ENCODE results near the gene TAF1C.

The TAF1C gene

DNA sequence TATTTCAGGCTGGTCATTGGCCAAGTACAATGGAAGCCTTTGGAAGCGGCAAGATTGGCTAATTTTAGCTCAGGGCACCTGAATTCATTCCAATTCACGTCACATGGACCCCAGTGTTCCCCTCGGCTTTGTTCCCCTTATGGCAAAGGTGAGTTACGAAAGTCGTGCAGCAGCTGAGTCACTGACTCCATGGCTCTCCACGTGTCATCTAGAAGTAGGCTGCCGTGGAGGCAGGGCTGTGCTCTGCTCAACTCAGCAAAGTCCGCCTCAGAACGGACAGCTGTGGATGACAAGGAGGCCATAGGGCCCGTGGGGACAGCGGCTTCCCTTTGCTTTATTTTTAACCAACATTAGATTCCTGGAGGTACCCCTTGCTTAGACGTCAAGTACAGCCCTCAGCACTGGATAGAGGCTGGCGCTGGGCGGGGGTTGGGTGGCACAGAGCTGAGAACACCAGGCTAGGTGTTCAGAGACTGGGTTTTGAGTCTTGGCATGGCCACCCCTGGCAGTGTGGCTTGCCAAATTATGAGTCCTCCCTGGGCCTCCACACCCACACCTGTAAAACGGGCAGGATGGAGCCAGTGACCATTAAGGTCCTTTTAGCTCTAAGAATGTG lies 27.7 kb upstream of the TAF1C start:
- Histone ChIP-seq H3K4me1 (ENCODE audit: insufficient read depth, low read length, poor library complexity, severe bottlenecking) (no peaks in the 10 kb centered on the region), H3K36me3 (ENCODE audit: insufficient read depth, low read length) (no peaks in the 10 kb centered on the region), H2AFZ (ENCODE audit: low read length) (no peak overlapping the region), H3K9me2 (replicated peaks; ENCODE audit: low read depth, low read length) (no peaks in the 10 kb centered on the region), H3K9ac (ENCODE audit: low read depth, low read length, poor library complexity, severe bottlenecking) (no peak overlapping the region), H3K79me2 (ENCODE audit: insufficient read depth, low read length) (no peaks in the 10 kb centered on the region), H3F3A (ENCODE audit: low read depth) (no peaks in the 10 kb centered on the region), H3K4me3 (ENCODE audit: low read length, poor library complexity, severe bottlenecking) (no peak overlapping the region), H3K27me3 (ENCODE audit: insufficient read depth, low read length, poor library complexity, severe bottlenecking) (no peaks in the 10 kb centered on the region), H3K9me3 (ENCODE audit: insufficient read depth, low read depth, low read length) (no peaks in the 10 kb centered on the region), H4K20me1 (ENCODE audit: insufficient read depth, low read length, poor library complexity, severe bottlenecking) (no peaks in the 10 kb centered on the region), H3K4me2 (ENCODE audit: low read depth, low read length, poor library complexity, severe bottlenecking) (no peak overlapping the region)
- TF ChIP-seq, protein P1, sequence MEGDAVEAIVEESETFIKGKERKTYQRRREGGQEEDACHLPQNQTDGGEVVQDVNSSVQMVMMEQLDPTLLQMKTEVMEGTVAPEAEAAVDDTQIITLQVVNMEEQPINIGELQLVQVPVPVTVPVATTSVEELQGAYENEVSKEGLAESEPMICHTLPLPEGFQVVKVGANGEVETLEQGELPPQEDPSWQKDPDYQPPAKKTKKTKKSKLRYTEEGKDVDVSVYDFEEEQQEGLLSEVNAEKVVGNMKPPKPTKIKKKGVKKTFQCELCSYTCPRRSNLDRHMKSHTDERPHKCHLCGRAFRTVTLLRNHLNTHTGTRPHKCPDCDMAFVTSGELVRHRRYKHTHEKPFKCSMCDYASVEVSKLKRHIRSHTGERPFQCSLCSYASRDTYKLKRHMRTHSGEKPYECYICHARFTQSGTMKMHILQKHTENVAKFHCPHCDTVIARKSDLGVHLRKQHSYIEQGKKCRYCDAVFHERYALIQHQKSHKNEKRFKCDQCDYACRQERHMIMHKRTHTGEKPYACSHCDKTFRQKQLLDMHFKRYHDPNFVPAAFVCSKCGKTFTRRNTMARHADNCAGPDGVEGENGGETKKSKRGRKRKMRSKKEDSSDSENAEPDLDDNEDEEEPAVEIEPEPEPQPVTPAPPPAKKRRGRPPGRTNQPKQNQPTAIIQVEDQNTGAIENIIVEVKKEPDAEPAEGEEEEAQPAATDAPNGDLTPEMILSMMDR (conservative IDR thresholded peaks at IDR 0.05; ENCODE audit: low read length): no peak

DNA sequence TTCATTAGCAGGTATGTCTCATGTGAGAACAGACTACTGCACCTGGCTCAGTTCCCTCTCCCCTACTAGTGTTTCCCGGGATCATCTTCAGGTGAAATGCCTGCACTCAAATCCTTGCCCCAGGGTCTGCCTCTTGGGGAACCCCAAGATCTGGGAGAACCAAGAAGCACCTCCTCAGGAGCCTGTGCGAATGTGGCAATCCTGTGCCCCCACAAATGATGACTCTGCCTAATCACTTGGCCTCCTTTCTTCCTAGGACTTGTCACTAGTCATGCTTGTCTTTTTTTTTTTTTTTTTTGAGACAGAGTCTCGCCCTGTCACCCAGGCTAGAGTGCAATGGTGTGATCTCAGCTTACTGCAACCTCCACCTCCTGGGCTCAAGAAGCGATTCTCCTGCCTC lies 25.8 kb upstream of the TAF1C start:
- H3K27me3 ChIP-seq (ENCODE audit: insufficient read depth, low read length, poor library complexity, severe bottlenecking): no peaks in the 10 kb centered on the region
- no peaks in the 10 kb centered on the region for H3K9me3 ChIP-seq (ENCODE audit: insufficient read depth, low read depth, low read length)
- no peaks in the 10 kb centered on the region for H4K20me1 ChIP-seq (ENCODE audit: insufficient read depth, low read length, poor library complexity, severe bottlenecking)
- no peak overlapping the region for H2AFZ ChIP-seq (ENCODE audit: low read length)
- H3K4me2 ChIP-seq (ENCODE audit: low read depth, low read length, poor library complexity, severe bottlenecking): no peak overlapping the region
- no peaks in the 10 kb centered on the region for H3K36me3 ChIP-seq (ENCODE audit: insufficient read depth, low read length)
- TF ChIP-seq, protein P1 (conservative IDR thresholded peaks at IDR 0.05; ENCODE audit: low read length): no peak
- no peak for TF ChIP-seq EZH2phosphoT487 (IDR thresholded peaks at IDR 0.05; ENCODE audit: borderline replicate concordance)
- H3K9ac ChIP-seq (ENCODE audit: low read depth, low read length, poor library complexity, severe bottlenecking): no peak overlapping the region
- H3K4me1 ChIP-seq (ENCODE audit: insufficient read depth, low read length, poor library complexity, severe bottlenecking): no peaks in the 10 kb centered on the region
- H3F3A ChIP-seq (ENCODE audit: low read depth): no peaks in the 10 kb centered on the region
- no peaks in the 10 kb centered on the region for H3K79me2 ChIP-seq (ENCODE audit: insufficient read depth, low read length)
- H3K4me3 ChIP-seq (ENCODE audit: low read length, poor library complexity, severe bottlenecking): no peak overlapping the region
- no peaks in the 10 kb centered on the region for H3K9me2 ChIP-seq (replicated peaks; ENCODE audit: low read depth, low read length)

DNA sequence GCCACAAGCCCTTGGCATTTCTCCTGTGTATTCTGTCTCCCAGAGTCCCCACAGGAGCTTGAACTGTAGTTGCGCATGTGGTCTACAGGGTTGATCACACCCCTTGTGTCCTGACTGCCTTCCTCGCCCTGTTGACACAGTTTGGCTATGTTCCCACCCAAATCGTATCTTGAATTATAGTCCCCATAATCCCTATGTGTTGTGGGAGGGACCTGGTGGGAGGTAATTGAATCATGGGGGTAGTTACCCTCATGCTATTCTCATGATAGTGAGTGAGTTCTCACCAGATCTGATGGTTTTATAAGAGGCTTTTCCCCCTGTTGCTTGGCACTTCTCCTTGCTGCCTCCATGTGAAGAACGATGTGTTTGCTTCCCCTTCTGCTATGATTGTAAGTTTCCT lies 25.3 kb upstream of the TAF1C start:
- H3F3A ChIP-seq (ENCODE audit: low read depth): no peaks in the 10 kb centered on the region
- H3K79me2 ChIP-seq (ENCODE audit: insufficient read depth, low read length): no peaks in the 10 kb centered on the region
- no peak overlapping the region for H3K4me3 ChIP-seq (ENCODE audit: low read length, poor library complexity, severe bottlenecking)
- no peaks in the 10 kb centered on the region for H3K36me3 ChIP-seq (ENCODE audit: insufficient read depth, low read length)
- no peaks in the 10 kb centered on the region for H3K4me1 ChIP-seq (ENCODE audit: insufficient read depth, low read length, poor library complexity, severe bottlenecking)
- no peaks in the 10 kb centered on the region for H3K9me3 ChIP-seq (ENCODE audit: insufficient read depth, low read depth, low read length)
- no peak overlapping the region for H3K9ac ChIP-seq (ENCODE audit: low read depth, low read length, poor library complexity, severe bottlenecking)
- H3K27me3 ChIP-seq (ENCODE audit: insufficient read depth, low read length, poor library complexity, severe bottlenecking): no peaks in the 10 kb centered on the region
- H2AFZ ChIP-seq (ENCODE audit: low read length): no peak overlapping the region
- H3K9me2 ChIP-seq (replicated peaks; ENCODE audit: low read depth, low read length): no peaks in the 10 kb centered on the region
- no peaks in the 10 kb centered on the region for H4K20me1 ChIP-seq (ENCODE audit: insufficient read depth, low read length, poor library complexity, severe bottlenecking)
- TF ChIP-seq EZH2phosphoT487 (IDR thresholded peaks at IDR 0.05; ENCODE audit: borderline replicate concordance): no peak
- TF ChIP-seq, protein P1 (conservative IDR thresholded peaks at IDR 0.05; ENCODE audit: low read length): no peak
- no peak overlapping the region for H3K4me2 ChIP-seq (ENCODE audit: low read depth, low read length, poor library complexity, severe bottlenecking)
